NCI-H2081 treated with DMSO at 0.1 percent for 48 hours (cell line): ENCODE measurements around the gene FGA.
"Not testable (repeated sequence)": the region's sequence is repeated elsewhere in the genome, so short reads cannot be mapped to it uniquely, and the experiment has no call there.

Experiments
- DNase-seq: peaks from one replicate; lab custom pipeline; 2025; lab: John Stamatoyannopoulos, UW

Gene FGA

GRCh38 chr4:154606728-154607723, 16.5 kb upstream of the FGA start:
- DNase-seq: no peak

- no peak for DNase-seq
These were observed 14.2 kb upstream of the FGA start for GRCh38 chr4:154604696-154605200.

DNA sequence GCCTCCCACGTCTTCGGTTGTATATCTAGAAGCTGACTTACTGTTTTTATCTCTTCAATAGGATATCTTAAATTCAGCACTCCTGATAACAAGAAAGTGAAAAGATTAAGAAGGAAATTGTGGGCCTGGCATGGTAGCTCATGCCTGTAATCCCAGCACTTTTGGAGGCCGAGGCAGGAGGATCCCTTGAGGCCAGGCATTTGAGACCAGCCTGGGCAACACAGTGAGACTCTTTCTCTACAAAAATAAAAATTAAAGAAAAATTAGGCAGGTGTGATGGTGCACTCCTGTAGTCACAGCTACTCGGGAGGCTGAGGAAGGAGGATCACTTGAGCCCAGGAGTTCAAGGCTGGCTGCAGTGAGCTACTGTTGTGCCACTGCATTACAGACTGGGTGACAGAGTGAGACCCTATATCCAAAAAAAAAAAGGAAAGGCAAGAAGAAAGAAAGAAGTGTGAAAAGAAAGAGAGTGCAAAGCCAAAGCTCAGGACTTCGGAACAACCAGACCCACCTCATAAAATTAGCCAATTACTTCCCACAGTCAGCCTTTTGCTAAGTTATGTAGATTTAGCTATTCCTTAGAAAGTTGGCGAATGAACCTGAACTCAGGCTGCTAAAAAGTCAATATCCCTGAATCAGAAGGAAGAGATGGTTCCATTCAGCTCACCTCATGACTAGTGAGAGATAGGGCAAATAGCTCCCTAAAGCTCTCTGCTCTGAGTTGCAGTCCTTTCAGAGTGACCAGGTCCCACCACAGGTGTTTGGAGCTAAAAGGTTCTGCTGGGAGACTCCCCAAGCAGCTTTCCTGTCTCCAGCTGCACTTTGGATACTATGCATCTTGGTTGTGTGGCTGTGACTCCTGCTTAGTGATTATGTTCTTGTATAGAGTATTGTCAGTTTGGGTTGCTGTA, 12.7 kb upstream of the FGA start:
- no peak for DNase-seq

- no peak for DNase-seq
These were observed 12.0 kb upstream of the FGA start for GRCh38 chr4:154602404-154603020.

DNA sequence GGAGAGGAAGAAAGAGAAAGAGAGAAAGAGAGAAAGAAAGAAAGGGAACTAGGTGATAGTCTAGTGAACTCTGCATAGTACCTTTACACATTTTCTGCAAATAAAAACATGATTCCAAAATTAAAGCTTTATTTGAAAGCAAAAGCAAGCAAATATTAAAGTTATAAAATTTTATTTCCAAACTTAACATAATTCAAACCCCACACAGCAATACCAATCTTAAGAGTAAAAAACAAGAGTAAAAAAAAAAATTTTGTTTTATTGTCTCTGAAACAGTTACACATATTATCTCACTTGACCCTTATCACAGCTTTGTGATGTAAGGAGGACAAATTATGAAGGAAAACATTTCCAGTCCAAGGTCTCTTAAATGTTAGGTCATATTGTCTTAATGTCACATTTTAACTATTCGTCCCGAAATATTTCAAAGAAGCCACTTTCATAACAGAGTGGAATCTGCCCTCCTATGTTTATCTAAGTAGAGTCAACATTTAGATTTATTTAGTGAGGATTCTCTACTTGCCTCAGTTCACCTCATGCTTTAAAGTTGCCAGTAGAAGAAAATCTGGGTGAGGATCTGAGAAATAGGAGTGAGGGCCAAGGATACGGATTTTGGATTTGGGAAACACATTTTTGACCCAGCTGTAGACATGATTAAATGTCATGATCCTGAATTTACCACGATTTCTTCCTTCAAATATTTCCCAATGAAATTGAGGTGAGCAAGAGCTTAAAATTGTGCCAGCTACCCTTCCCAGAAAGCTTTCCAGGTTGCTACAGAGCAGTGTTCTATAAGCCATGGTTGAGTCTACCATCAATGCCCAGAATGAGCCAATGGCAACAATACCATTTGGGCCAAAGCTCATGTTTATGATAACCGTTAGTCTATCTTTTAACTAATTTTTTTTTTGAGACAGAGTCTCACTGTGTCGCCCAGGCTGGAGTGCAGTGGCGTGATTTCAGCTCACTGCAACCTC, 7.5 kb upstream of the FGA start:
- no peak for DNase-seq

DNA sequence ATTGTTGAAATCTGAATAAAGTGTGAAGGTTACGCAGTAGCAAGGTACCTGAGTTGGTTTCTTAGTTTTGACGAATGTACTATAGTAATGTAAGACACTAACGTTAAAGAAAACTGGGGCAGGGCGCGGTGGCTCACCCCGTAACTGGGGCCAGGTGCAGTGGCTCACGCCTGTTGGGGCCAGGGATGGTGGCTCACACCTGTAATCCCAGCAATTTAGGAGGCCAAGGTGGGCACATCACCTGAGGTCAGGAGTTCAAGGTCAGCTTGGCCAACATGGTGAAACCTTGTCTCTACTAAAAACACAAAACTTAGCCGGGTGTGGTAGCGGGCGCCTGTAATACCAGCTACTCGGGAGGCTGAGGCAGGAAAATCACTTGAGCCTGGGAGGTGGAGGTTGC, 6.7 kb upstream of the FGA start:
- DNase-seq: not testable (repeated sequence)

- DNase-seq: no peak
These were observed 5.3 kb upstream of the FGA start for GRCh38 chr4:154595807-154596206.

- DNase-seq: not testable (repeated sequence)
These were observed 3.8 kb upstream of the FGA start for GRCh38 chr4:154594343-154594742.

GRCh38 chr4:154593868-154594267, 3.3 kb upstream of the FGA start:
- no peak for DNase-seq

DNA sequence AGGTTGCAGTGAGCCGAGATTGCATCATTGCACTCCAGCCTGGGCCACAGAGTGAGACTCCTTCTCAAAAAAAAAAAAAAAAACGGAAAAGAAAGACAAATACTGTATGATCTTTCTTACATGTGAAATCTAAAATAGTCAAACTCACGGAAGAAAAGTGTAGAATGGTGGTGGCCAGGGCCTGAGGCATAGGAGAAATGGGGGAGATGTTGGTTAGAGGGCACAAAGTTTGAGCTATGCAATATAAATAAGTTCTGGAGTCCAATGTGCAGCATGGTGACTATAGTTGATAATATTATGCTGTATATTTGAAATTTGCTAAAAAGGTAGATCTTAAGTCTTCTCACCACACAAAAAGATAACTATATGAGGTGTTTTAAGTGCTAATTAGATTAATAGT, 1.3 kb upstream of the FGA start:
- no peak for DNase-seq

DNA sequence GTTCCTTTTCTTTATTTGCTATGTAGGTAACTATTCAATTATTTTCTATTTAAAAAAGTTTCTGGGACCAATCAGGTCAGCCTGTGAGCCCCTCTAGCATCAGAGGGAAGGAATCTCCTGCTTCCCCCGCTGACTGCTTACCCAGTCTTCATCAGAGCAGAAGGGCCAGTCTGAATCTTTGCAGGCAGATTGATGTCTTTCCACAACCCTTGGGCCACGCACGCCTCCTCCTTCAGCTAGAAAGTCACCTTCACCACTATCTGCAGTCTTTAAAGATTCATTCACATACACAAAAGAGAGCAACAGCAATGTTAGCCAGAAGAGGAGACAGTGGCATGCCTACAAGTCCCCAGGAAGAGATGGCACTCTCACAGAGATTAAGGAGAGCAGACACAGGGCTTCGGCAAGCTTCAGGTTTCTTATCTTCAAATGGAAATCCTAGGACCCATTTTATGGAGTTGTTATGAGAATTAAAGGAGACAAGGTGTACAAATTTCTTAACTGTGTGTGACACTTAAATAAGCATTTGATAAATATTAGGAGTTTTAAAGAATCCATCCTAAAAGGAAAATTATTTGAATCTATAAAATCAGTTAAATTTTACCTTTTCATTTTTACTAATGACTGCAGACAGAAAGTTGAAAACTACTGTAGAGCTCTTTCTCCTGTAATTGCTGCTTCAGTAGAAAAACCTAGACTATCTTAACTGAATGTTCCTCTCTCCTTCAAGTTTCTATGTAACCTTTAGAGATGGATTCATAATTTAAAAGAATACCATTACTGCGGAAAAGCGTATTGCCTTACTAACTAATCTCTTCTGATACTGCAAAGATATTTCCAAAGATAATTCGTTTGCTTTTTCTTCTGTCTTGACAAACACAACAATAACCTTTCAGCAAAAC, 995 bp downstream of the FGA start:
- DNase-seq: no peak

GRCh38 chr4:154588198-154588597, 2.3 kb downstream of the FGA start:
- DNase-seq: no peak

GRCh38 chr4:154586296-154587033, 4.1 kb downstream of the FGA start:
- no peak for DNase-seq

GRCh38 chr4:154585369-154586018, 5.0 kb downstream of the FGA start:
- no peak for DNase-seq

- DNase-seq: no peak
These were observed 6.3 kb downstream of the FGA start for GRCh38 chr4:154584259-154584658.

GRCh38 chr4:154583677-154584076, 6.9 kb downstream of the FGA start:
- DNase-seq: no peak

- no peak for DNase-seq
These were observed 7.3 kb downstream of the FGA start for GRCh38 chr4:154583230-154583629.

- DNase-seq: no peak
These were observed 7.8 kb downstream of the FGA start for GRCh38 chr4:154582723-154583122.

DNA sequence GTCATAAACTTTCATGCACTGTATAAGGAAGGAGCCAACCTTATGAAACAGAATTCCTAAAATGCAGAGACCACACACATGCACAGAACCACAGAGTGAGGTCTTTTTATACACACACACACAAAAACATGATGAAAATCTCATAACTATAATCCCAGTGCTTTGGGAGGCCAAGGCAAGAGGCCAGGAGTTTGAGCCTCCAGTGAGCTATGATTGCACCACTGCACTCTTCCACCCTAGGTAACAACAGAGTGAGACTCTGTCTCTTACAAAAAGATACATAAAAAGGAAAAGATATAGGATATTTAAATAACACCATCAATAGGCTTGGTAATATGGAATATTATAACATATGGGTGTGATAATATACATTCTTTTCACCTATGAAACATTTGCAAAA, 10.6 kb downstream of the FGA start:
- DNase-seq: no peak
